Measurements from ENCODE around the gene NLGN2.

- TF ChIP-seq EZH2 (IDR thresholded peaks at IDR 0.05; ENCODE audit: borderline replicate concordance), result no peak
- TF ChIP-seq CTCF (IDR thresholded peaks at IDR 0.05; ENCODE audit: poor library complexity), result no peak
- TF ChIP-seq EZH2phosphoT487 (IDR thresholded peaks at IDR 0.05; ENCODE audit: low read depth, severe bottlenecking, unreplicated experiment), result no peak
Observed at GRCh38 chr17:7426896-7427489, 19.3 kb downstream of the NLGN2 start.
